Measurements from ENCODE around the gene EIF2D.
"Not testable (repeated sequence)": the region's sequence is repeated elsewhere in the genome, so short reads cannot be mapped to it uniquely, and the experiment has no call there.

Gene EIF2D

GRCh38 chr1:206636671-206637070 is 24.4 kb upstream of the EIF2D start:
- Histone ChIP-seq H3K4me3 (no peak overlapping the region), H3K27ac (peak overlapping the region in 2 of 21 experiments; percentile 3 to 10)

GRCh38 chr1:206635978-206636345 is 23.7 kb upstream of the EIF2D start:
- Histone ChIP-seq H3K27ac (peak overlapping the region in 20 of 21 experiments; percentile 14 to 90 (median 79)), H3K4me3 (peak overlapping the region; percentile 53 to 86 (median 73))

- peak within 1 kb of the TSS; percentile 53 to 86 (median 73) for H3K4me3 ChIP-seq
- H3K27ac ChIP-seq: peak within 1 kb of the TSS in 20 of 21 experiments; percentile 14 to 90 (median 79)
These were observed 23.1 kb upstream of the EIF2D start, which contains the start of gene DYRK3 for GRCh38 chr1:206635080-206635977. Gene DYRK3, plus strand, starts transcription at chr1:206635536. Its CDS starts 168 bp downstream, at chr1:206635704.

GRCh38 chr1:206634365-206635079 is 22.3 kb upstream of the EIF2D start:
- H3K27ac ChIP-seq: peak overlapping the region in 20 of 21 experiments; percentile 13 to 90 (median 77)
- H3K4me3 ChIP-seq: peak overlapping the region; percentile 53 to 86 (median 73)

GRCh38 chr1:206633708-206634121 is 21.4 kb upstream of the EIF2D start:
- Histone ChIP-seq H3K4me3 (no peak overlapping the region), H3K27ac (peak overlapping the region in 15 of 21 experiments; percentile 17 to 82 (median 62))

GRCh38 chr1:206631085-206631509 is 18.8 kb upstream of the EIF2D start:
- Histone ChIP-seq H3K4me3 (no peak overlapping the region), H3K27ac (no peak overlapping the region)

GRCh38 chr1:206628916-206629315 is 16.7 kb upstream of the EIF2D start:
- H3K27ac ChIP-seq: no peak overlapping the region

GRCh38 chr1:206626396-206626795 is 14.1 kb upstream of the EIF2D start:
- H3K4me3 ChIP-seq, H3K27ac ChIP-seq: not testable (repeated sequence)

More at GRCh38 chr1:206628916-206629315, 16.7 kb upstream of the EIF2D start:
- H3K4me3 ChIP-seq: no peak overlapping the region

GRCh38 chr1:206609229-206609991 is 2.9 kb downstream of the EIF2D start:
- Histone ChIP-seq H3K27ac (peak overlapping the region in 1 of 21 experiments; percentile 34), H3K4me3 (no peak overlapping the region)

GRCh38 chr1:206608108-206608698 is 4.1 kb downstream of the EIF2D start:
- Histone ChIP-seq H3K4me3 (no peak overlapping the region), H3K27ac (no peak overlapping the region)

GRCh38 chr1:206606867-206607266 is 5.4 kb downstream of the EIF2D start:
- Histone ChIP-seq H3K27ac (no peak overlapping the region), H3K4me3 (no peak overlapping the region)

- Histone ChIP-seq H3K4me3 (no peak overlapping the region), H3K27ac (no peak overlapping the region)
These were observed 7.4 kb downstream of the EIF2D start for GRCh38 chr1:206604861-206605260.

GRCh38 chr1:206600527-206600926 is 11.7 kb downstream of the EIF2D start:
- Histone ChIP-seq H3K4me3 (no peak overlapping the region), H3K27ac (no peak overlapping the region)

GRCh38 chr1:206596319-206596666 is 16.0 kb downstream of the EIF2D start:
- Histone ChIP-seq H3K4me3 (no peak overlapping the region), H3K27ac (no peak overlapping the region)

GRCh38 chr1:206595581-206596318 is 16.5 kb downstream of the EIF2D start:
- Histone ChIP-seq H3K4me3 (no peak overlapping the region), H3K27ac (no peak overlapping the region)

GRCh38 chr1:206593351-206593925 is 18.8 kb downstream of the EIF2D start:
- no peak overlapping the region for H3K4me3 ChIP-seq
- no peak overlapping the region for H3K27ac ChIP-seq

- no peak overlapping the region for H3K4me3 ChIP-seq
- peak overlapping the region in 1 of 21 experiments; percentile 84 for H3K27ac ChIP-seq
These were observed 20.6 kb downstream of the EIF2D start for GRCh38 chr1:206591696-206592095.

- Histone ChIP-seq H3K27ac (peak overlapping the region in 11 of 21 experiments; percentile 8 to 86 (median 75)), H3K4me3 (no peak overlapping the region)
These were observed 21.0 kb downstream of the EIF2D start for GRCh38 chr1:206591226-206591625.
